ENCODE measurements around the gene REX1BD.
A peak's percentile ranks its signal among the peaks of the same experiment; 100 is the strongest.
"Not testable (repeated sequence)": the region's sequence is repeated elsewhere in the genome, so short reads cannot be mapped to it uniquely, and the experiment has no call there.

The REX1BD gene

DNA sequence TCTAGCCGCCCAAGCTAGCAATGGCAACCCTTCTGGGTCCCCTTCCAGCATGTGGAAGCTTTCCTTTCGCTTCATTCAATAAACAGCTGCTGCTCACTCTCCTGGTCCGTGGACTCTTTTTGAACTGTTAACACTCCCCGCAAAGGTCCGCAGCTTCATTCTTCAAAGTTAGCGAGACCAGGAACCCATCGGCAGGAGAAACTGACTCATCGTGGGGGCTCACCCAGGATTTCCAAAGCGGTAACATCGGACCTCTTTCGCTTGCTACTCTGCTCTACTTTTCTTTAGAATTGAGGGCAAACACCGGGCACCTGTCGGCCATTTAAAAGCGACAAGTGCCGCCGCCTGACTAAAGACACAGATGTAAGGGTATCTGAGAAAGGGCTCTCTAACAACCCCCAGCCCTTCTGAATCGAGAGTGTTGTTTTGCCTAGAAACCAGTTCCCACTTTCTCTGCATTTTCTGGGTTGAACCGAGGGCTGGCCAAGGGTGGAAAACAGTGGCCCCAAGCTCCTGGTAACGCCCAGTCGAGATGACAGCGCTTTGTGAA is 11.2 kb upstream of the REX1BD start:
- ATAC-seq = no peak

DNA sequence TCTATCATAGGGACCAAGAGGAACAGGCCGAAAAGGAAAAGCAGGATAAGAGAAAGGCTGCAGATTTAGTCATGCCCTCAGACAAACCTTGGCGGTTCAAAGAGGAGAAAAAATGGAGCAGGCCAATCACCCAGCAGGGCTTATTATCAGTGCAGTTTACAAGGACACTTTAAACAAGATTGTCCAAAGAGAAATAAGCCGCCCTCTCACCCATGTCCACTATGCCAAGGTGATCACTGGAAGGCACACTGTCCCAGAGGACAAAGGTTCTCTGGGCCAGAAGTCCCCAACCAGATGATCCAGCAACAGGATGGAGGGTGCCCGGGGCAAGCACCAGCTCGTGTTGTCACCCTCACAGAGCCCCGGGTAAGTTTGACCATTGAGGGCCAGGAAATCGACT is 8.3 kb upstream of the REX1BD start:
- ATAC-seq = no peak

DNA sequence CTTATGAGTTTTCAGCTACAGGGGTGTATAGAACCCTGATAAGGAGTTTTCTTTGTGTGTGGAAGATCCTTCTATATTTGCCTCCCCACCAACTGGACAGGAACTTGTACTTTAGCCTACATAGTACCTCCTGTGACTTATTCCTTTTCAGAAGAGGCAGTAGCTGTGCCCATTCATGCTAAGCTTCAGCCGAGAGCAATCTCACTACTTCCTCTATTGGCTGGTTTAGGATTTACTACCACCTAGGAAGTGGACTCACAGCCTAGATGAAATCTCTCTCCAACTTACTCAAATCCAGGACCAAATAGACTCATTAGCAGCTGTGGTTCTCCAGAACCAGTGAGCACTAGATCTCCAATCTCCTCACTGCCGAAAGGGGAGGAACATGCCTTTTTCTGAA is 2.3 kb upstream of the REX1BD start:
- ATAC-seq = no peak

DNA sequence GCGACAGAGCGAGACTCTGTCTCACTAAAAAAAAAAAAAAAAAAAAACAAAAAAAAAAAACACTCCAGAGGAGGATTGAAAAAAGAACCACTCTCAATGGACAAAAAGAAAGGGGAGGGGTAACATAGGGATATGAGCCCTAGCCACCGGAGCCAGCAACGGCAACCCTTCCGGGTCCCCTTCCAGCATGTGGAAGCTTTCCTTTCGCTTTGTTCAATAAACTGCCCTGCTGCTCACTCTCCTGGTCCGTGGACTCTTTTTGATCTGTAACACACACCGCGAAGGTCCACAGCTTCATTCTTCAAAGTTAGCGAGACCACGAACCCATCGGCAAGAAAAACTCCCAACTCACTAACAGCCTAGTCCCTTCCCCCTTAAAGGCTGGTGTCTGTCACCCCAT is 1.0 kb upstream of the REX1BD start:
- ATAC-seq = no peak

DNA sequence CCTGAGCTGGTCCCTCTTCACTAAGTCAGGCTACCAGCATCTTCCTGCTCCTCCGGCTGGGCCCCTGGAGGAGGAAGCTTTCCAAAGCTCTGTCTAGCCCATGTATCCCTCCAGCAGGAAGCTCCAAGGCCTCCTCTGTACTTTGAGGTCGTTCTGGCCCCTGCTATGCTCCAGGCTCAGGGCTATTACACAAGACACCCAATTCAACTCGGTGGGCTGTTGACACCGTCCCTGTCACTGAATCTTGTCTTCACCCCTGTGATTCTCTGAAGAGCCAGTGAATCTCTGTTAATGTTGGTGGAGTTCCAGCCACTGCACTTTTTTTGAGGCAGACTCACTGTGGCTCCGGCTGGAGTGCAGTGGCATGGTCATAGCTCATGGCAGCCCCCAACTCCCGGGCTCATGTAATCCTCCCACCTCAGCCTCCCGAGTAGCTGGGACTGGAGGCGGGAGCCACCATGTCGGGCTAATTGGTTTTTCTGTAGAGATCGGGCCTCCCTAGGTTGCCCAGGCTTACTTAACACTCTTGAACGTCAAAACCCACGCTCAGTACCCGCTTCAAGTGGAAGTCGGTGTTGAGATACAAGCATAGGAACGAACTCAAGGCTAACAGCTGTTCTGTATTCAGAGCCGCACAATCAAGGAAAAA is 512 bp upstream of the REX1BD start:
- peak in 1 of 2 donors; percentile 1 for ATAC-seq

DNA sequence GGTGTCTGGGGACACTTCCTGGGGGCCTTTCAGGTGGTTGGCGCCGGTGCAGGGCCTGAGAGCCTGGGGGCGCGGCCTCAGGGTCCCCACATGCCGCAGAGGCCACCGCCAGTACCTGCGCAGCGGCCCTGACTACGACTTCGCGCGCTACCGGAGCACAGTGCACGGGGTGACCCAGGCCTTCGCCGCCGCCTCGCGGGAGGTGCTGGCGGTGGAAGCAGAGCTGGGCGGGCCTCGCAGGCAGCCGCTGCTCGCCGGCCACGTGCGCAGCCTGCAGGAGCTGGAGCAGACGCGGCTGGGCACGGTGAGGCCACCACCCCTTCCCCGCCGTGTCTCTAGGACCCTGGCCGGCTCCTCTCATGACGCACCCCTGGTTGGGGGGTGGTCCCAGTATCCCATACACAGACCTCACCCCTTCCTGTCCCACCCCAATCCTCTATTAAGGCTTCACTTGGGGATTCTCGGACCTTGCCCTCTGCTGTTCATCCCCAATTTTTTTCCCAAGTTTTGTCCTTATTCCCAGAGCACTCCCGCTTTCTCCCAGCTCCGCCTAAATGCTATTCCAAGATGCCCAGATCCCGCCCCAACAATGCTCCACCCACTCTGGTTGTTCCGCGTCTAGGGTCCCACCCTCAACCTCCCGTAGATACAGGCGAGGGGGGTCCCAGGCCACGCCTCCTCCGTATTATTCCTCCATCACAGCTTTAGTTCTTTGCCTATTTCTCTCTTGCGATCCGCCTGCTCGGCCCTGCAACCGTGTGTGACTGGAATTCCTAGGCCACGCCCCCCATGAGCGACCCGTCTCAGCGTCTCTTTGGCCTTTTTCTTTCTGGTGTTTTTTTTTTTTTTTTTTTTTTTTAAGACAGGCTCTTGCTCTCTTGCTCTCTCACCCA is 1.0 kb downstream of the REX1BD start:
- ATAC-seq = peak; percentile 50 to 59

DNA sequence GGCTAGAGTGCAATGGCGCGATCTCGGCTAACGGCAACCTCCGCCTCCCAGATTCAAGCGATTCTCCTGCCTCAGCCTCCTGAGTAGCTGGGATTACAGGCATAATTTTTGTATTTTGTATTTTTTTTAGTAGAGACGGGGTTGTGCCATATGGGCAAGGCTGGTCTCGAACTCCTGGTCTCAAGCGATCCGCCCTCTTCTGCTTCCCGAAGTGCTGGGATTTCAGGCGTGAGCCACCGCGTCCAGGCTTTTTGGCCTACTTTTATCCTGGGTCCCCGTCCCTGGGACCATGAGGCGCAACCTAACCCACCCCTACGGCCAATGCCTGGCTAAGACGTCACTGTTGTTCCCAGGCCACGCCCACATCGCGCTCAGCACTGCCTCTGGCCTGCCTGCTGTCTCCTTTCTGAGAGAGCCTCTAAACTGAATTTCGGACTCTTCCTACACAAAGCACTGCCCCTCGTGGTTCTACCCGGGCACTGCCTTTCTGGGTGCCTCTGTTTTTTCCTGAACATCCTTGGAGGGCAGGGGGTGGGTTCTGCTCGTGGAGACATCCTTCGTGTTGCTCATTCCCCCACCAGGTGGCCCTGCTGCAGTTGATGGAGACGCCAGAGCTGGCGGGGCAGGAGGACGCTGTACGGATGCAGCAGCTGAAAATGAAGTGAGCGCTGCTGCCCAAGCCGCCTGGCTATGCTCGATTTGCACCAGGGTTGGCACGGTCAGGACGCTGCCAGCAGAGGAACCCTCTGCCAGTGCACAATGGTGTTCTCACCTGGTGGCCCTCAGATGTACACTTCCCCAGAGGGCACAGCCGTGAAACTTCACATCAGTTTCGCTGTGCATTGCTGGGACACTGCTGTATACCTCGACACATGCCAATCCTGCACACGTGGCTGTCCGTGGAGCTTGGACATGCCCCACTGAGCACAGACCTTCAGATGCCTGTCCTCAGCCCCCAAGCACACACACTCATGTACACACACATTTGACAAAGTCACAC is 2.0 kb downstream of the REX1BD start:
- ATAC-seq = no peak

DNA sequence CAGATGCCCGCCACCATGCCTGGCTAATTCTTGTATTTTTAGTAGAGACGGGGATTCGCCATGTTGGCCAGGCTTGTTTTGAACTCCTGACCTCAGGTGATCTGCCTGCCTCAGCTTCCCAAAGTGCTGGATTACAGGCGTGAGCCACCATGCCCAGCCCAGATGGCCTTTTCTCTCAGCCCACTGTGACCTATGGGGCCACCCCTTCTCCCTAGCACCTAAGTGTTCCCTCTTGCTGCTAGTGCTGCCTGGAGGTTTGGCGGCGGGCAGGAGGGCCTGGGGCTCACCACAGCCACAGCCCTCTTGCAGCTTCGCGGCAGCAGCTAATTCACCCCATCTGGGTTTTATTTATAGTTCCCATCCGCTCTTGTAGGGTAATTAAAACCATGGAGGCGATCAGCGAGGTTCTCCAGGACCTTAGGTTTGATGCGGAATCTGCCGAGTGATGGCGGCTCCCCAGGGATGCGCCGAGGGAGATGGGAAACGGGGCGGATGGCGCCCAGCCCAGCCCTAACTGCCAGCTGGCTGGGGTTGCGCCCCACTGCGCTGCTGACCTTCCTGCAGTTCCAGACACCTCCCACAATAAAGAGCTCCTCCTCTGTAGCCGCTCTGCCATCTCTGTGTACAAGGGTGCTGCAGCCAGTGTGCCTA is 3.3 kb downstream of the REX1BD start:
- ATAC-seq = no peak

DNA sequence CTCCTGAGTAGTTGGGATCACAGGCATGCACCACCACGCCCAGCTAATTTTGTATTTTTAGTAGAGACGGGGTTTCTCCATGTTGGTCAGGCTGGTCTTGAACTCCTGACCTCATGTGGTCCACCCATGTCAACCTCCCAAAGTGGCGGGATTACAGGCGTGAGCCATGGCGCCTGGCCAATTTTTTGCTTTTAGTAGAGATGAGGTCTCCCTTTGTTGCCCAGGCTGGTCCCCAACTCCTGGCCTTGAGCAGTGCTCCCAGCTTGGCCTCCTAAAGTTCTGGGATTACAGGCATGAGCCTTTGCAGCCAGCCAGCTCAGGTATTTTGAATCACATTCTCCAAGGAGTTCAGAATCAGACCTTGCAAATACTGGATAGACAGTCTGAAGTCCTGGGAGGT is 4.1 kb downstream of the REX1BD start:
- ATAC-seq = not testable (repeated sequence)

DNA sequence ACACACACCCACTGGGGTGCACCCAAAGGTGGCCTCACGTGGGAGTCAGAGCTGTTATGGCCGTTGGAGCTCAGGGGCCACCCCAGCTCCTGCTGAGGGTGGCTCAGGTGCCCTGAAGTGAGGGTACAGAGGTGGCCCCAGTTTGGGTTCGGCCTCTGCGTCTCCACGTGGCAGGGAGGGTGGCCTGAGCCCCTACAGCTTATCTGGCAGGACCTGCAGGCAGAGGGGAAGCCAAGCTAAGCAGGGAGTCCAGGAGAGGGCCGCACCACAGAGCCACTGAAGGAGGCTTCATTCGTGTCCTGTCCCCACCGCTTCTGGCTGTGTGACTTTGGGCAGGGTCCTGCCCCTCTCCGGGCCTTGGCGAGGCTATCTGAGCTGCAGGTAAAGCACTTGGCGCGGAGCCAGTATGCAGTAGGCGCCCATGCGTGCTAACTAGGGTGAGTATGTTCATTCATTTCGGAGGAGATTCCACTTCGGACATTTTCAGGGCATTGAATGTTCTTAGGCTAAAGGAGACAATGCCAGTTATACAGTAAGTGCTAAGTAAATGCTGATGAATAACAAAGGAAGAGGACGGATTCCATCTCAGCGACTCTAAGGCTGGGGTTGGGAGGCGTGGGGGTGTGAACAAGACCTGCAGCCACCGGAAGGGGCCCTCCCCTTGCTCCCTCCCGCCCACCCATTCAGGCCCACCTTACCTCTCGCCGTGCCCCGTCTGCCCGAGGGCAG is 4.9 kb downstream of the REX1BD start:
- ATAC-seq = no peak

DNA sequence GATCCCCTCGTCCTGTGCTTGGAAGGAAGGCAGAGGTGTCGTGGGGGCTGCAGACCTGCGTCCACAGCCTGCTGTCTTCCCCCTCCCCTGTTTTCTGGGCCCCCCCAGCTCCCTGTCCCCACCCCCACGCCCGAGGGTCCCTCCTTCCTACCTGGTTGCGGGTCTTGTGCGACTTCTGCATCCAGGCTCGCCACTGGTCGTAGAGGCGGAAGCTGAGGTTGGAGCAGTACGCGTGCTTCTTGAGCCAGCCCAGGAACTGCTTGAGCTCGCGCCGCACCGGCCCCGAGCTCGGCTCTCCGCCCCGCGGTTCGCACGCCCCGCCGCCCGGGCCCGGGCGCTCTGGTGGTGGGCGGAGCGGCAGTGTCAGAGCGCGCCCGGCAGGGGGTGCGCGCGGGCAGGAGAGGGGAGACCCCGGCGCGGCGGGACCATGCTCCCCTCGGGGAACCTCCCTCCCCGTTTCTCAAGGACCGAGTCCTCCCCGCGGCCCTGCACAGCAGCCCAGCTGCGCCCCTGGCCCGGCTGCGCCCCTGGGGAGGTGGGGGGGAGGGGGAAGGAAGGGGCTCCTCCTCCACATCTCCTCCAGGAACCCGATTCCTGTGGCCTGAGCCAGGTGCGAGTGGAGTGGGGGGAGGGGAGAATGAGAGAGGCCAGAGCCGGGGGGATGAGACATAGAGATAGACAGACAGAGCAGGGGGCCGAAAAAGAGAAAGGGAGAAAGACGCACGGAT is 5.7 kb downstream of the REX1BD start:
- ATAC-seq = peak; percentile 71 to 74

DNA sequence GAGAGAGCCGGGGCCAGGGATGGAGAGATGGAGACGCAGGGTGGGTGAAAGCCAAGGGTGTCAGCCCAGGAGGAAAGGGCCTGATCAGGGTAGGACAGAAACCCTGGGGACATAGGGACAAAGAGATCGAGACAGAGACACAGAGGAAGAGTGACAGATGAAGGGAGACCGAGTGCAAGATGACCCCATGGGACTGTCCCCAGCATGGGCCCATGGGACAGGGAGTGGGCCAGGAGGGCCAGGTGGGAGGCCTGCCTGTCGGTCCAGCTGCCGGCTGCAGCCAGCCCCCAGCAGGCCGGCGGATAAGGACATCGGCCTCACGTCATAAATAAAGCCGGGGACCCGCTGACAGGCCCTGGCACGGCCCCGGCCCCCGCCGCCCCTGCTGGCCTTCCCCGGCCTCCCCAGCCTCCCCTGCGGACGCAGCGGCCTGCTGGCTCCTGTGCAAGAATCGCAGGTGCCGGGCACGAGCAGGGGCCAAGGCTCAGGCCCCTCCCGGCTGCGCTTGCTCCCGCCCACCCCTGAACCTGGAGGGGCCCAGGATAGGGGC is 6.3 kb downstream of the REX1BD start:
- ATAC-seq = no peak

DNA sequence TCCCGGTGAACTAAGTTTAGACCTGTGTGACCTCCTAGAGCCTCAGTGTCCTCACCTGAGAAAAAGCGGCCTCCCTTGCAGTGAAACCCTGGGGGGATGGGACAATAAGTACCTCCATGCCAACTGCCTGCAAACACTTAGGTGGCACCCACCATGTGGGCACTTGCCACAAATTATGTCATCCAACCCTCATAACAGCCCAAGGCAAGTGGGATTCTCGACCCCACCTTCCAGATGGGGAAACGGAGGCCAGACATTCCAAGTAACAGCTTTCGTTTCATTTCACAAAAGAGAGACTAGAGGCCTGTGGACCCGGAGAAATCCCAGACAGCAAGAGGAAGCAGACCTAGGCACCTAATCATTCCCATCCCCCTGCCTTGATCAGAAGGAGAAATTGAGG is 6.9 kb downstream of the REX1BD start:
- no peak for ATAC-seq

DNA sequence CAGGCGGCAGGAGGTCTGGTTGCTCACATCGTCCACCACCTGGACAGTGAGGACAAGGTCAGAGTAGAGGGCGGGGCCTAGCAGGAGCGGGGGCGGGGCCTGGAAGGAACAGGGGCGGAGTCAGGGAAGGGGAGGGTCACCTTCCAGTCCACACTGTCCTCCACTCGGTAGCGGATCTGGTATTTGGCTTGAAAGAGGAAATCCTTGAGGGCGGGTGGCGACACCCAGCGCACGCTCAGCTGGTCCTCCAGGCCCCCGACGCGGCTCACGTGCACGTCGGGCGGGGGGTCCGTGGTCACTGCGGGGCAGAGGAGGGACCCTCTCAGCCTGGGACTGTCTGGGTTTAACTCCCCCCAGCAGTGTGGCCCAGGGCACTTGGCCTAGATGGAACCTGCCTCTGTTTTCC is 8.2 kb downstream of the REX1BD start:
- ATAC-seq = no peak

DNA sequence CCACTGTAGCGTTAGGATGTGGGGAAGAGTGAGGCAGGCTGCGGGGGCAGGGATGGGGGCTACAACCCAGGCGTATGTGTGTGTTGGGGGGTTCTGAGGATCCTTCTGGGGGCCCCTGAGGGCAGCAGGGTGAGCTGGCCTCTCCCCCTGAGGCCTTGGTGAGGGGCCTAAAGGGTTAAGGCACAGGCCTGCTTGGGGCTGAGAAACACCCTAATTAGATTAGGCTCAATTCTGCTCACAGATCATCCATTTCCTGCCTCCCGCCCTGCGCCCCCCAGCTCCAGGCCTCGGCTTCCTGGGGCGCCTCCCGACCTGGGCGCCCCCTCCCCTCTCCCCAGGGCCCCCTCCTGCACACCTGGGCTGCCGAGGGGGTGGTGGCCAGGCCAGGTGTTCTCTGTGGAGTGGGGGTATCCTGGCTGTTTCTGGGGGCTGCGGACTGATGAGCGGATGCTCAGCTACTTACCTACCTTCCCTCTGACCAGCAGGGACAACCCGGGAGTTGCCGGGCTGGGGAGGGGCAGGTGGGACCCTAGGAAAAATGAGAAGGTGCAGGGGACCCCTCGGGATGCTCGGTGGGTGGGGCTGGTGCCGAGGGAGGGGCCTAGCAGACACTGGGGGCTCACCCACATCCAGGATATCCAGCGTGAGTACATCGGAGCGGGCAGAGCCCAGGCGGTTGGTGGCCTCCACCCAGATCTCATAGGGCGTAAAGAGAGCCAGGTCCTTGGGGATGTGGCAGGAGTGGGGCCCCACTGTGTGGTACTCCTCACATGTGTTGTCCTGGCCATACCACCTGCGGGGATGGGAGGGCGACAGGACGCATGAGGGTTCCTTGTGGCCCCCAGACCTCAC is 9.4 kb downstream of the REX1BD start:
- no peak for ATAC-seq

DNA sequence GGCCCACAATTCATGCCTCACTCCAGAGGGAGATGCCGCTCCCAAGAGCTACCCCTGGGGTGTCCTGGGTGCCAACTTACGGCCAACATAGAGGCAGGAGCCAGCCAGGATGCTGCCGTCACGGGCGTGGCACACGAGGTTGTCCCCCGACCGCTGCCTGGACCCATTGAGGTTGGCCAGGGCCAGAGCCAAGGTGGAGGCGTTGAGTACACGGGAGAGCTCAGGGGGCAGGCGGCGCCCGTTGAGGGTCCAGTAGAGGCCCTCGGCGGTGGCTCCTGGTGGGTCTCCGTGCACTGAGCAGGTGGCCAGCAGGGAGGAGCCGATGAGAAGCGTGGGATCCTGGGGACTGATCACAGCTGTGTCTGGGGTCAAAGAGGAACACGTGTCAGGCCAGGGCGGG is 10.9 kb downstream of the REX1BD start:
- ATAC-seq = no peak

DNA sequence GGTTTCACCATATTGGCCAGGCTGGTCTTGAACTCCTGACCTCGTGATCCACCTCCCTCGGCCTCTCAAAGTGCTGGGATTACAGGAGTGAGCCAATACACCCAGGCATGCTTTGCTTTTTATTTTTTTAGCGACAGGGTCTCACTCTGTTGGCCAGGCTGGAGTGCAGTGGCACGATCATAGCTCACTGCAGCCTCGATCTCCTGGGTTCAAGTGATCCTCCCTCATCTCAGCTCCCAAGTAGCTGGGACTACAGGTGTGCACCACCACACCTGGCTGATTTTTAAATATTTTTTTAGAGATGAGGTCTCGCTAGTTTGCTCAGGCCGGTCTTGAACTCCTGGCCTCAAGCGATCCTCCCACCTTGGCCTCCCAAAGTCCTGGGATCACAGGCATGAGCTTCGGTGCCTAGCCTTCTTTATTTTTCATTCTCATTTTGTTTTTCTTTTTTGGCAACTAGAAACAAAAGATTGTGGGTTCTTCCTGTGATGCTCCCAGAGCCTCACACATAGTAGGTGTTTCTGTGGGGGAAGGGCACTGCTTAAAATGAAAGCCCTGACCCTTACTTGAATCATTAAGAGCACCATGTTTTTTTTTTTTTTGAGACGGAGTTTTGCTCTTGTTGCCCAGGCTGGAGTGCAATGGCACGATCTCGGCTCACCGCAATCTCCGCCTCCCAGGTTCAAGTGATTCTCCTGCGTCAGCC is 12.2 kb downstream of the REX1BD start:
- not testable (repeated sequence) for ATAC-seq

DNA sequence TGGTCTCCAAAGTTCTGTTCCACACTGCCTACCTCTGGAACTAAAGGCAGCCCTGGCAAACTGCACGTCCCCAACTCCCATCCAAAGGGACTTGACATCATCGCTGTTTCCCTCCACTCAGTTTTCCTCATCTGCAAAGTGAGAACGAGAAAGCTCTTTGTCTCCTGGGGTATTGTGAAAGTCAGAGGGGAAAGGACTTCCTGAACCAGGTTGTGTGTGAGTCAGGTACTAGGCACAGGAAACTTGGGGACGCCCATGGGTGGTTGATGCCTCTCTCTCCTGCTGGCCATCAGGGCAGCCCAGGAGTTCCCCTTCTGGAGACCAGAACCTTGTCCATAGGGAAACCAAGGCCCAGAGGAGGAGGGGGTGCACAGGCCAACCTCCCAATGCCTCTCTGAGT is 13.3 kb downstream of the REX1BD start:
- no peak for ATAC-seq
